8988T (cell line): Measurements from ENCODE around the gene LMAN2.
"Not testable (repeated sequence)": the region's sequence is repeated elsewhere in the genome, so short reads cannot be mapped to it uniquely, and the experiment has no call there.

ENCODE experiments used
- DNase-seq: peaks from one replicate; pipeline ENCODE4 v3.0.0; 2011

The LMAN2 gene

GRCh38 chr5:177364159-177364962 lies 12.9 kb upstream of the LMAN2 start:
- no peak for DNase-seq

DNA sequence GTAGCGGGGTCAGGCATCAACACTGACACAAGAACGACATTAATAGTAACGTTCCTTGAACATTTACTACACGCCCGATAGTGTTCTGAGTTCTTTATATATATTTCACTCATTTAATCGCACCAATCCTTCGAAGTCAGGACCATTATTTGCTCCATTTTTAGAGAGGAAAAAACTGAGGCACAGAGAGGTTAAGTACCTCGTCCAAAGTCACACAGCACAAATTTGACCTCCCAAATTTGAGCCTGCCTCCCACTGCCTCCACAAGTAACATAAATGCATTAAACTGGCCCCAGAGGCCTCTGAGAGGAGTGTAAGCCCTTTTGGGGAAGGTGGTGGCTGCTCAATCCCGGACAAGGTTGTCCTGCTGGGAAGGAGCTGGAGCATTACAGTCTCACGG lies 12.1 kb upstream of the LMAN2 start:
- DNase-seq: no peak

DNA sequence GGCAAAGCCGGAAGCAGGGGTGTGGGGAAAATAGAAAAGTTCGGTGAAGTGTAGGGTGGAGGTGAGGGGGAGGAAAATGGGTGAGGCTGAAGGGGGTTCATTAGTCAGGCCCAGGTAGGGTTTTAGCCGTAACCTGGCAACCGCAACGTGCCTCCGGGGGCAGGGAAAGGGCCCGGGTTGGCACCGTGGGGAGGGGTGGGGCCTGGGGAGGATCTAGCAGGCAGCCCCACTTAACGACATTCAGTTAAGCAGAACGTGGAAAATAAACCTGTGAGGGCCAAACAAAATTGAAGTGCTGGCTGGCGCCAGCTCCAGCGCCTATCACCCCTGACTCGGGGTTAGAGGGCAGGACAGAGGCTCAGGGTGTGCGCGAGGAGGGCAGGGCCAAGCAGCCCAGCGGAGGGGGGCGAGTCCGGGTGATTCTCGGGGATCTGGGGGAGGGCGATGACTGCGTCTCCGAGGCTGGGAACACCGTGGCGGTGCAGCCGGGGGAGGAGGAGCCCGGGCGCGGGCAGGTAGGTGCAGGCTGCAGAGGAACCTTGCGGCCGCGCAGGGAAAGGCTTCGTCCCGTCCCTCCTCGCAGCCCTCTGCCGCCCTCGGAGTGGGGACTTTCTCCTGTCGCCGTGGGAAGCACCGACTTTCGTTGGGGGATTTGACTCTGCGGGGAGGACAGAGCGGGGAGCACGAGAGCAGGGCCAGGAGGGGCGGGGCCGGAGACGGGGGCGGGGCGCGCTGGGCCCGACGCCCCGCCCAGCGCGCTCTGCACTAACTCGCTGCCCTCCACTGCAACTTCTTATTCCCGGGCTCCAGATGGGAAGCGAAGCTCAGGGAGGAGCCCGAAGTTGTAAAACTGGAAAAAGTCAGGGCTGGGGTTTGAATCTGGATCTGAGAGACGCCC lies 11.4 kb upstream of the LMAN2 start:
- DNase-seq: peak; percentile 86

- no peak for DNase-seq
Observed at GRCh38 chr5:177362292-177362609, 10.8 kb upstream of the LMAN2 start.

GRCh38 chr5:177361418-177362291 lies 10.2 kb upstream of the LMAN2 start:
- no peak for DNase-seq

GRCh38 chr5:177360740-177361139 lies 9.3 kb upstream of the LMAN2 start:
- DNase-seq: not testable (repeated sequence)

DNA sequence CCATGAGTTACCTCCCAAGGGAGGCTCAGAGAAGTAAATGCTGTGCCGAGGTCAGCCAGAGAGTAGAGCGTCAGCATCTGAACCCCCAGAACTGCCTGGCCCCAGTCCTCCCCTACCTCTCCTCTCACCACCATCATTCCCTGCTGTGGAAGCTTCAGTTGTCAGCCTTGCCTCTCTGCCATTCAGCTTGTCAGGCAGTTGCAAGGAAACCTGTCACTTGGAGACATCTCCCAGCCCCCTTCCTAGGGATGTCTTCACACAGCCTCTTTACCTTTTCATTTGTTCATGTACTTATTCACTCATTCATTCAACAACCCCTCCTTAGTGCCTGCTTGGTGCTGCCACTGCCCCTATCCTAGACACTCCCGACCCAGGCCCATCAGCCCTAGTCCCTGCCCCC lies 8.4 kb upstream of the LMAN2 start:
- DNase-seq: no peak

GRCh38 chr5:177359451-177359851 lies 8.0 kb upstream of the LMAN2 start:
- DNase-seq: no peak

GRCh38 chr5:177358370-177358819 lies 6.9 kb upstream of the LMAN2 start:
- no peak for DNase-seq

GRCh38 chr5:177357459-177358351 lies 6.2 kb upstream of the LMAN2 start, which contains the start of gene RGS14:
RGS14 (plus strand) TSS chr5:177357924; CDS start chr5:177358025, 101 bp downstream.
- no peak for DNase-seq

DNA sequence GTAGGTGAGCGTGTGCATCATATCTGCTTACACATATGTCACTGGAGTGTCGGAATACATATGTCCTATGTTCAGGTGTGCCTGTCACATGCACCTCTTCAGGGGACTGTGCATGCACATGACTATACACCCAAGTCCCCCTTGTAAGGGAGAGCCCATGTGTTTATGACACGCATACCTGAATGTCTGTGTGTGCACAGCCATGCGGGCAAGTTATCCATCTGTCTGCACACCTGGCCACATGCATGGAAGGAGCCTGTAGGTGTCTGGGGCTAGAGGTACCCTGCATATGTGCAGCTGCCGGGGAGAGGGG lies 5.6 kb upstream of the LMAN2 start:
- DNase-seq: no peak

- no peak for DNase-seq
Observed at GRCh38 chr5:177356746-177357145, 5.3 kb upstream of the LMAN2 start.

GRCh38 chr5:177355868-177356168 lies 4.3 kb upstream of the LMAN2 start:
- no peak for DNase-seq

- DNase-seq: no peak
Observed at GRCh38 chr5:177355162-177355867, 3.8 kb upstream of the LMAN2 start.

GRCh38 chr5:177354711-177355110 lies 3.2 kb upstream of the LMAN2 start:
- no peak for DNase-seq

DNA sequence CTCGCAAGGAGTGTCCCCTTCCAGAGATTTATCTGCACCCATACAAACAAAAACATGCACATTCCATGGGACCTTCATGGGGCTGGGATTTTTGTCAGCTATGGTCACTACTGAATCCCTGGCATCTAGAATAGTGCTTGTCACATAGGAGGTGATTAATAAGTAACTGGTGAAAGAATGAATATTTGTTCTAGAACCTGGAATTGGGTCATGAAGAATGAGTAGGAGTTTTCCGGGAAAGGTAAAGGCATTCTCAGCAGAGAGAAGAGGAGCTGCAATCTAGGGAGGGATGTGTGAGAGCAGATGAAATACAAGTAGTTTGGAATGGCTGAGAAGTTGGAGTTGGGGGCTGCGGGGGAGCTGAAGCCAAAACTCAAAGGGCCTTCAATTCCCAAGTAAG lies 2.8 kb upstream of the LMAN2 start:
- DNase-seq: no peak

- DNase-seq: no peak
Observed at GRCh38 chr5:177353093-177353492, 1.6 kb upstream of the LMAN2 start.

DNA sequence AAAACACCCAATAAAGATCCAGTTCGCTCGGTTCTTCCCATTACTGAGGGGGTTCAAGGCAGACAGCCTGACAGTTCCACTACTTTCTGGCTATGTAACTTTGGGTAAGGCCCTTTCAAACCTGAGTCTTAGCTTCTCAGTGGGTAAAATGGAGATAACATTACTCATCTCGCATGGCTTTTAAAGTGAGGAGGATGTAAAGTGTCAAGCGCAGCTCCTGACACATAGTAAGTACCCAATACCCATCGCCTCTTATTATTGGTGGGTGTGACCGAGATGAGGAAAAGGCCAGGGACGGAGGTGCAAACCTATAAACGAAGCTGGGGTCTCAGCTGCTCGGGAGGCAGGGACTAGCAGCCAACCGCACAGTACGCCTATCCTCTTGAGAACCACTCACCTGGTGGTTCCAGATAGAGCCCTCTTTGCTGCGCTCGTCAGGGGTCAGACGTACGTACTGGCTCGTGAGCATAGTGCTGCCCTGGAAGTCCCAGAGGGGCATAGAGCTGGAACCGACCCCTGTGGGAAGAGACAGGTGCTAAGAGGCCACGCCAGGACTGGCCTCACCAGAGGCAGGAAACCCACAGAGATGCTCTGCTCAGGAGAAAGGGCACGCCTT lies 584 bp downstream of the LMAN2 start:
- DNase-seq: no peak

GRCh38 chr5:177349762-177350161 lies 1.7 kb downstream of the LMAN2 start:
- no peak for DNase-seq

GRCh38 chr5:177349362-177349647 lies 2.2 kb downstream of the LMAN2 start:
- no peak for DNase-seq

GRCh38 chr5:177347699-177348098 lies 3.8 kb downstream of the LMAN2 start:
- DNase-seq: no peak
